Stimulated activated CD8-positive, alpha-beta memory T cell treated with anti-CD3 and anti-CD28 coated beads, Interleukin-7, amount 100 ng/mL, for 4 hours (primary cell): ENCODE data around the gene EGFL8.
A peak's percentile ranks its signal among the peaks of the same experiment; 100 is the strongest.
"Not testable (repeated sequence)": the region's sequence is repeated elsewhere in the genome, so short reads cannot be mapped to it uniquely, and the experiment has no call there.

Source experiments
- DNase-seq, 2 donors: peaks; one replicate each; pipeline ENCODE4 v3.0.0-alpha.2; 2020; ENCODE audit warnings: low read depth in 2 of 2

EGFL8 gene

DNA sequence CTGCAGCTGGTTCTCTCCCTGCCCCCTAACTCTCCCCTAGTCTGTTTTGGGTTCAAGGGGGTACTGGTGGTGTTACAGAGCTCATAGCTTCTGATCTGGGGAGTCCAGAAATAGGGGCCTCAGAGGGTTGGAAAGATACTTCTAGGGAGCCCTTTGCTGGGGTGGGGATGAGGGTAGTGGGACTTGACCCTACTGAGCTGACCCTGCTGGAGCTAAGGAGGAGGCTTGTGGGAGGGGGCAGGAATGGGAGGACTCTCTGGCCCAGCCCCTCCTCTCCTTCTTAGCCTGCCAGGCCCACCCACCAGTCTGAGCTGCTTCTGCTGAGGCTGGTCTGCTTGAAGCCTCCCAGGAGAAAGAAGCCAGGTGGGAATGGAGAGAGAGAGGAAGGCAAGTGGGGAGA, at the start of gene EGFL8:
TSS of gene EGFL8 (plus strand) at position 301 of the 400 bp plus-strand sequence. CDS start 1,571 bp downstream, outside the sequence.
- no peak for DNase-seq

- no peak for DNase-seq
Observed at GRCh38 chr6:32114796-32115195, 49.6 kb upstream of the EGFL8 start.

DNA sequence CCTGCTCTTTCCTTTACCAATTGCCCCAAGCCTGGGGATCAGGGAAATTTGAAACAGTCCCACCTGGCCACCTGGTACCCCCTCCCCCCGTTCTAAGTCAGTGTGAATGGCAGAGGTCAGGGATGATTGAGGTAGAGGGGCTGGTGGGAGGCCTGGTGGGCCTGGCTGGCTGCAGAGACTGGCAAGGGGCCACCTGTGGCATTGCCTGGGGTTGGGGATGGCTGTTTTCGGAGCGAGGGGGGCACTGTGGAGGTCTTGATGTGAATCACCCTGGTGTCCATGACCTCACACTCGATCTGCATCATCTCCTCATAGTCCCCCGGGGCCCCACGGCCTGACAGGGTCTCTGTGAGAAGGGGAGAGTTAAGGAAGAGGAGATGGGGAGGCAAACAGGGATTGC, 48.8 kb upstream of the EGFL8 start:
- DNase-seq: no peak

DNA sequence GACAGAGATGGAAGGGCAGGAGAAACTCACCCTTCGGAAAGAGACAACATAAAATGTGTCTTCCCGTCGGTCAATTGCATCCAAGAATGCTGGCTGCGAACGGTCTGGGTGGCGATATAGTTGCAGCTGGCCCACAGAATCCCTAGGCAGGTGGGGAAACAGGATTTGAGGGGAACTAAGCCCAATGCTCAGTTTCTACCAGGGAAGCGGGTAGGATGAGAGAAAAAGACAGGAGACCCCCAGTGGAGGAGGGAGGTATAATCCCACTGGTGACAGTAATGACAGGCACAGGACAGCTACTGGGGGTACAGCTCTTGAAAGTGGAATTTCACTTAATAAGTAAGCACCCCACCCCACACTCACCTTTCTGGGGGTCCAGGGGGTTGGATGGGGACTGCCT, 47.7 kb upstream of the EGFL8 start:
- no peak for DNase-seq

GRCh38 chr6:32117461-32117860, 46.9 kb upstream of the EGFL8 start:
- no peak for DNase-seq

- DNase-seq: peak; percentile 41 to 48
Observed at GRCh38 chr6:32118782-32119628, 45.4 kb upstream of the EGFL8 start.

DNA sequence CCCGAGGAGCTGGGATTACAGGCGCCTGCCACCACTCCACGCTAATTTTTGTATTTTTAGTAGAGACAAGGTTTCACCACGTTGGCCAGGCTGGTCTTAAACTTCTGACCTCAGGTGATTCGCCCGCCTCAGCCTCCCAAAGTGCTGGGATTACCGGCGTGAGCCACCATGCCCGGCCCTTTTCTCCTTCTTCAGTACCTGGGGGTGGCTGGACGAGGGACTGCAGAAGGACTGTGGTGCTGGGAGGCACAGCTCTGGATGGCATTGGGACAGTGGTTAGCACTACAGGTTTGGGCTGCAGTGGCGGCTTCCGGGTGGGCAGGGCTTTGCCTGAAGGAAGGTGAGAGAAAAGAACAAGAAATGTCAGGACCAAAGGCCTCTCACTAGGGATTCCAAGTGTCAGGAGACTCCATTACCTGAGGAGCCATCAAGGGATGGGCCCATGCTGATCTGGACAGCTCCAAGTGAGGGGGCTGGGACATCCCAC, 43.8 kb upstream of the EGFL8 start:
- DNase-seq: no peak

GRCh38 chr6:32123681-32124080, 40.7 kb upstream of the EGFL8 start:
- DNase-seq: no peak

GRCh38 chr6:32126880-32127279, 37.5 kb upstream of the EGFL8 start:
- no peak for DNase-seq

DNA sequence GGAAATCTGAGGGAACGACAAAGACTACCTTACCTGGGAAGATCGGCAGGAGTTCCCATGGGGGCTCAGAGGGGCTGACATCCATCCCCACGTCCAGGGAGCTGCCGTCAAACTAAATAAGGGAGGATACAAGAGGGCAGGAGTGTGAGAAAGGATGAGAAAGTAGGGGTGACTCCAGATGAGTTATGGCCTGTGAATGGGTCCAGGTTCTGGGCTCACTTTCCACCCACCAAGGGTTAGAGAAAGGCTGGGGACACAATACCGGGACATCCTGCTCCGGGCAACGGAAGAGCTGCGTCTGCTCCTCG, 37.0 kb upstream of the EGFL8 start:
- no peak for DNase-seq

DNA sequence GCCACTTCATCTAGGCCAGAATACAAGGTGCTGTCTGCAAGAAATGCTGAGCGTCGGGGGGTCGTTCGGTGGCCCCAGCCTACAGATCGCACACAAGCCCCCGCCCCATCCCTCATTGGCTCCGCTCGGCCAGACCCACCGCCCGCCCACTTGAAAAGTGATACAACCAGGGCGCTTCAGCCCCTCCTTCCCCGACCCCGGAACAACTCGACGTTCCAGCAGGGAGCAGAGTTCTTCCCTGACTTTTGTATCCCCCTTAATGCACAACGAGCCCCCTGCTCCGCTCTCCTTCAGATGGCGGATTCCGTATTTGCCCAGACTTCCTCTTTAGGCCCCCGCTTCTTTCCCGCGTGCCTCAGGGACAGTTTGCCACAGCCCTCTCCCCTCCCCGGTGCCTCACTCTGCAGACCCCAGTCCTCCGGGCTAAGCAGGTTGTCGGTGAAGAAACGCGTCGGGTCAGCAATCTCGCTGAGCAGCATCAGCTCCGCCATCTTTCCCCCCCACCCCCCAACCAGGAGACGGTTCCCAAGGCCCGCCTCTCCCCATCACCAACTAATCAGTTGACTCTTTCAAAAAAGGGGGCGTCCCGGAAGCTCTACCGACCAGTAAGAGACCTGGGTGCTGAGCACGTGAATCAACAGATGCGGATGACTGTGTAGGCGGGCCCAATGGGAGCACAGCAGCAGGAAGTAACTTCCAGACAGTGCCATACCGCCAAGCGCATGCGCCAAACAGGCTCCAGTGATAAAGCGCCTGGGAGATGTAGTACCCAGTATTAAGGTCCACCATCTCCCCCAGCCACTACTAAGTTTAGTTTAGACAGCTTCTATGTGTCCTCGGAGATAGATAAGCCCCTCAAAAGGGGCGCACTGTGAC, 36.4 kb upstream of the EGFL8 start, which contains the start of gene ATF6B:
TSS of gene ATF6B (minus strand) at position 530 of the 876 bp plus-strand sequence. CDS start at position 491, 39 bp downstream.
- peak; percentile 98 to 99 for DNase-seq

DNA sequence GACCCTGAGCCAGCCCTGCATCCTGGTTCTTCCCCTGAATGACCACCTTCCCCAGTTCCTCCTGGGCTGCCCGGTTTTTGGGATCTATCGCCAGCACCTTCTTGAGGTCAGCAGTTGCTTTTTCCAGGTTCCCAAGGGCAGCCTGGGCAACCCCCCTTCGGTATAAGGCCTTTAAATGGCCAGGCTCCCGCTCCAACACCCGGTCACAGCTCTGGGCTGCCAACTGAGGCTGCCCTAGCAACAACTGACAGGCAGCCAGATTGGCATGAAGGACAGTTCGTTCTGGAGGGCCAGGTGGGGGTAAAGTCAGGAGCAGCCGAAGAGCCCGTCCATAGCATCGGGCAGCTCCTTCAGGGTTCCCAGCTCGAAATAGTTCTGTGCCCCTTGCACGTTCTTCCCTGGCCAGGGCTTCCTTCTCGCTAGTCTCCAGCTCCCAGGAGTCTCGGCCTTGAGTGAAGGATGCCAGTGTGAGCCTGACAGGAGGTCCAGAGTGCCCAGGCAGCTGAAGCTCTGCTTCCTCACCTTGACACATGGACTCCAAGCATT, 35.6 kb upstream of the EGFL8 start:
- DNase-seq: no peak

DNA sequence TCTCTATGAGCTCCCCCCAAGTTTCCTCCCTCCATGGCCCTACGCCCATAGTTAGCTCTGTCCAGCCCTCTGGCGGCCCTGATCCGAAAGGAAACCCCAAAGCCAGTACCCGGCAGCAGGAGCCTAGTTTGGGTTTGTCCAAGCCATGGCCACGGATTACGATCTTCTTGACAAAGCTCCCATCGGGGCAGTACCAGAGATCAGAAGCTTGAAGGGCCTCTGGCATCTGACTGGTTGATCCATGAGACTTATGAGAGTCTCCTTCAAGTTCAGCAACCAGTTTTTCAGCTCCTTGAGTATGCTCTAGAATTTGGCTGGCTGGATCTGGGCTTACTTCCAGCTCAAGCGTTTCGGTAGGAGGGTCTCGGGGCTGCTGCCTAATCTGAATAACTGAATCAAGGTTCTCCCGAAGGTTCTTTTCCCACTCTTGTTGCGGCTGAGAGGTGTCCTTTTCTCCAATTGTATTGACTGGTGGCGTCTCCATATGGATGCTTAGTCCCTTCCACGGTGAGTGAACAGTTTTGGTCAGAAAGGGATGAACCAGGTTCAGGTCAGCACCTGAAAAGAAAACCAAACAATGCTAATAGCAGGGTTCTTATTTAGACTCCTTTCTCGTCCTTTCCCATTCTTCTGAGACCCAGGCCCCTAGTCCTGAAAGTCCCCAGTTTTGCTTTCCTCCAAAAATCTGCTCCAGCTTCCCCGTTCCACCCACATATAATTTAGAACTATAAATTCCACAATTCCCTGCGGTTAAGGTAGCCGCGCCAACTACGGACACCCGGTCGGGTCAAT, 34.9 kb upstream of the EGFL8 start:
- DNase-seq: no peak

GRCh38 chr6:32131439-32131948, 32.9 kb upstream of the EGFL8 start:
- no peak for DNase-seq

GRCh38 chr6:32132110-32132509, 32.3 kb upstream of the EGFL8 start:
- DNase-seq: no peak

DNA sequence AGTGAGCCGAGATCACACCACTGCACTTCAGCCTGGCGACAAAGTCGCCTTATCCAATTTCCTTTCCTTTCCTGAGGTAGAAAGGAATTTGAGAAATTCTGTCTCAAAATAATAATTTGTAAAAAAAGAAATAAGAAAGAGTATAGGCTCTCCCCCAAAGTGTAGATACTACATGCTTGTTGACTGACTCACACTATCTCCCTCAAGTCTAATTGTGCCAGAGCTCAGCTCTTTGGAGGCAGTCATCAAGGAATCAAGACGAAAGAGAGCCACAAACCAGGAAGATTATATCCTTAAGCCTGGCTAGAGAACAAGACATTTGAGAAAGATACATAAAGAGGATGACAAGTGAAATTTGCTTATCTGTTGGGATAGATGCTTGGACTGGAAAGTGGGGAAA, 30.6 kb upstream of the EGFL8 start:
- no peak for DNase-seq

GRCh38 chr6:32137454-32137853, 26.9 kb upstream of the EGFL8 start:
- DNase-seq: no peak

DNA sequence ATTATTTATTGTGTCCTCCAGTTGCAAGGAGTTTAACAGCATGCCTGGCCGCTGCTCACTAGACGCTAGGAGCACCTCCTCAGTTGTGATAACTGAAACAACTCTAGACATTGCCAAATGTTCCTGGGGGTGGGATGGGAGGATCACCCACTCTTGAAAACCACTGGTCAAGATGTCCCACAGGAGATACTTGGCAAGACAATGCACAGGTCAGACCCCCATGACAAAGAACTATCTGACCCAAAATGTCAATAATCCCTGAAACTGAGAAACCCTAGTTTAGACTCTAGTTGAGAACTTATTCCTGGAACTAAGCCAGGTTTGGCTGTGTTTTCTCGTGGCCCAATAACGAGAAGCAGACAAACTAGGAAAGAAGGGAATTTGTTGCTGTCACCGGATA, 24.8 kb upstream of the EGFL8 start:
- DNase-seq: no peak

GRCh38 chr6:32140420-32141046, 23.9 kb upstream of the EGFL8 start:
- DNase-seq: no peak

- DNase-seq: not testable (repeated sequence)
Observed at GRCh38 chr6:32144238-32144637, 20.2 kb upstream of the EGFL8 start.

- DNase-seq: no peak
Observed at GRCh38 chr6:32146287-32146686, 18.1 kb upstream of the EGFL8 start.
